Activated CD8-positive, alpha-beta memory T cell treated with anti-CD3 and anti-CD28 coated beads, Interleukin-2, amount 50 U/mL, for 1 hour (primary cell): ENCODE results near the gene STAT6.

Experiments used
- DNase-seq: peaks from one replicate; pipeline ENCODE4 v3.0.0-alpha.2; 2020; ENCODE audit errors: extremely low read depth

STAT6 gene

GRCh38 chr12:57048423-57049118 lies 62.6 kb downstream of the STAT6 start:
- no peak for DNase-seq

- DNase-seq: no peak
Observed at GRCh38 chr12:57047981-57048380, 63.2 kb downstream of the STAT6 start.

- no peak for DNase-seq
Observed at GRCh38 chr12:57046947-57047890, 63.9 kb downstream of the STAT6 start.

GRCh38 chr12:57046086-57046791 lies 64.9 kb downstream of the STAT6 start:
- DNase-seq: no peak
